ENCODE results near the gene MAPK8IP2.
"Not testable (repeated sequence)": the region's sequence is repeated elsewhere in the genome, so short reads cannot be mapped to it uniquely, and the experiment has no call there.

Gene MAPK8IP2

DNA sequence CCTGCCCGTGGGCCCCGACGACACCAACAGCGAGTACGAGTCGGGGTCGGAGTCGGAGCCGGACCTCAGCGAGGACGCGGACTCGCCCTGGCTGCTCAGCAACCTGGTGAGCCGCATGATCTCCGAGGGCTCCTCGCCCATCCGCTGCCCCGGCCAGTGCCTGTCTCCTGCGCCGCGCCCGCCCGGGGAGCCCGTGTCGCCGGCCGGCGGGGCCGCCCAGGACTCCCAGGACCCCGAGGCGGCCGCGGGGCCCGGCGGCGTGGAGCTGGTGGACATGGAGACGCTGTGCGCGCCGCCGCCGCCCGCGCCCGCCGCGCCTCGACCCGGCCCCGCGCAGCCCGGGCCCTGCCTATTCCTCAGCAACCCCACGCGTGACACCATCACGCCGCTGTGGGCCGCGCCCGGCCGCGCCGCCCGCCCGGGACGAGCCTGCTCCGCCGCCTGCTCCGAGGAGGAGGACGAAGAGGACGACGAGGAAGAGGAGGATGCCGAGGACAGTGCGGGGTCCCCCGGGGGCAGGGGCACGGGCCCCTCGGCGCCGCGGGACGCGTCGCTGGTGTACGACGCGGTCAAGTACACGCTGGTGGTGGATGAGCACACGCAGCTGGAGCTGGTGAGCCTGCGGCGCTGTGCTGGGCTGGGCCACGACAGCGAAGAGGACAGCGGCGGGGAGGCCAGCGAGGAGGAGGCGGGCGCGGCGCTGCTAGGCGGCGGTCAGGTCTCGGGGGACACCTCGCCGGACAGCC is 3.8 kb downstream of the MAPK8IP2 start:
- DNase-seq (ENCODE audit: low read depth) = no peak
- TF ChIP-seq, protein P1, sequence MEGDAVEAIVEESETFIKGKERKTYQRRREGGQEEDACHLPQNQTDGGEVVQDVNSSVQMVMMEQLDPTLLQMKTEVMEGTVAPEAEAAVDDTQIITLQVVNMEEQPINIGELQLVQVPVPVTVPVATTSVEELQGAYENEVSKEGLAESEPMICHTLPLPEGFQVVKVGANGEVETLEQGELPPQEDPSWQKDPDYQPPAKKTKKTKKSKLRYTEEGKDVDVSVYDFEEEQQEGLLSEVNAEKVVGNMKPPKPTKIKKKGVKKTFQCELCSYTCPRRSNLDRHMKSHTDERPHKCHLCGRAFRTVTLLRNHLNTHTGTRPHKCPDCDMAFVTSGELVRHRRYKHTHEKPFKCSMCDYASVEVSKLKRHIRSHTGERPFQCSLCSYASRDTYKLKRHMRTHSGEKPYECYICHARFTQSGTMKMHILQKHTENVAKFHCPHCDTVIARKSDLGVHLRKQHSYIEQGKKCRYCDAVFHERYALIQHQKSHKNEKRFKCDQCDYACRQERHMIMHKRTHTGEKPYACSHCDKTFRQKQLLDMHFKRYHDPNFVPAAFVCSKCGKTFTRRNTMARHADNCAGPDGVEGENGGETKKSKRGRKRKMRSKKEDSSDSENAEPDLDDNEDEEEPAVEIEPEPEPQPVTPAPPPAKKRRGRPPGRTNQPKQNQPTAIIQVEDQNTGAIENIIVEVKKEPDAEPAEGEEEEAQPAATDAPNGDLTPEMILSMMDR (IDR thresholded peaks at IDR 0.05; ENCODE audit: low read depth, low read length, missing control alignments) = no peak
- in situ Hi-C loops (cut with HindIII; ENCODE audit: low sequenced_read_pairs) = no loop called here
- no peak overlapping the region for H3K4me3 ChIP-seq (ENCODE audit: low read depth, low read length)

DNA sequence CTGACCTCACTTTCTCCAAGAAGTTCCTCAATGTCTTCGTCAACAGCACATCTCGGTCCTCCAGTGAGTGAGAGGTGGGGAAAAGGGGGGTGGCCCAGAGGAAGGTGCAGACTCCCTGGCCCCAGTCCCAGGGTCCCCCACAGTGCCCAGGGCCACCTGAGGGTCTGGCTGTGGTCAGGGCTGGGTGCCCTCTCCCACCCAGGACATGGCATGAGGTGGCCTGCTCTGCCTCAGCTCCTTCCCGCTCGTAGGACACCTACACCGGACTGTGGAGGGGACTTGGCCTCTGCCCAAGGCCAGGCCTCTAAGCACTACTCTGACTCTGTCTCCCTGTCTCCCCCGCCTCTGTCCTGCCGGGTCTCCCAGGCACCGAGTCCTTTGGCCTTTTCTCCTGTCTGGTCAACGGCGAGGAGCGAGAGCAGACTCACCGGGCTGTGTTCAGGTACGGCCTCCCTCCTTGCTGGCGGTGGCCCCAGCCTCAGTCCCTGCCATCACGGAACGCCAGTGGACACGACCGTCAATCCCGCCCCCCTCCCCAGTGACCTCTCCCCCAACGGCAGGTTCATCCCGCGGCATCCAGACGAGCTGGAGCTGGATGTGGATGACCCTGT is 4.5 kb downstream of the MAPK8IP2 start:
- DNase-seq (ENCODE audit: low read depth) = no peak
- H3K4me3 ChIP-seq (ENCODE audit: low read depth, low read length) = no peak overlapping the region
- in situ Hi-C loops (cut with HindIII; ENCODE audit: low sequenced_read_pairs) = no loop called here
- TF ChIP-seq, protein P1 (IDR thresholded peaks at IDR 0.05; ENCODE audit: low read depth, low read length, missing control alignments) = no peak

DNA sequence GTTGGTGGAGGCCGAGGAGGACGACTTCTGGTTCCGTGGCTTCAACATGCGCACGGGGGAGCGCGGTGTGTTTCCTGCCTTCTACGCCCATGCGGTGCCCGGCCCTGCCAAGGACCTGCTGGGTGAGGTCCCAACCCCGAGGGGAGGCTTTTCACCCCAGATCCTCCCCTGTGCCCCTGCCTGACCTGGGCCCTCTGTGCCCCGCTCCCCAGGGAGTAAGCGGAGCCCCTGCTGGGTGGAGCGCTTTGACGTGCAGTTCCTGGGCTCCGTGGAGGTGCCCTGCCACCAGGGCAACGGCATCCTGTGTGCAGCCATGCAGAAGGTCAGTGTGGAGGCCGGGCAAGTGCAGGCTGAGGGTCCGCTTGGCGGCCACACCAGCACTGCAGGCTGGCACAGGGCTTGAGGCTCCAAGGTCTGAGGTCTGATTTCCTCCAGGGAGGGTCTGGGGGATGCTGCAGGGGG is 5.1 kb downstream of the MAPK8IP2 start:
- no peak overlapping the region for H3K4me3 ChIP-seq (ENCODE audit: low read depth, low read length)
- DNase-seq (ENCODE audit: low read depth) = no peak
- TF ChIP-seq, protein P1 (IDR thresholded peaks at IDR 0.05; ENCODE audit: low read depth, low read length, missing control alignments) = no peak
- in situ Hi-C loops (cut with HindIII; ENCODE audit: low sequenced_read_pairs) = no loop called here

DNA sequence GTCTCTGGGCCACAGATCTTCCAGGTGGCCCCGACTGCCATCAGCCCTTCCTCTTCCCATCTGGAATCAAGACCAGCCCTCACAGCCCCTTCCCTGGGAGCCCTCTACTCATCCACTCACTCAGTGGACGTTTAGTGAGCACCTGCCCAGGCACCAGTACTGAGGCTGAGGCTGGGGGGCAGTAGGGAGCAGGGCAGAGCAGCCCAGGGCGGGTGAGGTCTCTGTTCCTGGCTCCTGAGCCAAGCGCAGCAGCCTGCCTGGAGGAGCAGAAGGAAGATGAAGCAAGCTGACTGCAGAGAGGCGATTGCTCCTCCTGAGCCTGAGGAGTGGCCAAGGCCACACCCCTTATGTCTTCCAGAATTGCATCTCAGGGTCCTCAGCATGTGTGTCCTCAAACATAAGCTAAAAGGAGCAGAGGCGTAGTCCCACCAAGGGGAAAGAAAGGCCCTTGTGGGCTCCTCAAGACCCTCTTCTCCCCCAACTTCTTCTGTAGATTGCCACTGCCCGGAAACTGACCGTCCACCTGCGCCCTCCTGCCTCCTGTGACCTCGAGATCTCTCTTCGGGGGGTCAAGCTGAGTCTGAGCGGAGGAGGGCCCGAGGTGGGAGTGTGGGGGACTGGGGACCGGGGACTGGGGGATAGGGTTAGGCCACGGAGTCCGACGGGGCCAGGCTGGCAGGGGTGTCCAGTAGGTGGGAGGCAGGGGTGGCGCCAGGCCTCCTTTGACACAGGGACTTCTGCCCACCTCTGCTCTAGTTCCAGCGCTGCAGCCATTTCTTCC is 5.8 kb downstream of the MAPK8IP2 start:
- DNase-seq (ENCODE audit: low read depth) = no peak
- in situ Hi-C loops (cut with HindIII; ENCODE audit: low sequenced_read_pairs) = no loop called here
- TF ChIP-seq, protein P1 (IDR thresholded peaks at IDR 0.05; ENCODE audit: low read depth, low read length, missing control alignments) = peak; percentile 18
- no peak overlapping the region for H3K4me3 ChIP-seq (ENCODE audit: low read depth, low read length)

DNA sequence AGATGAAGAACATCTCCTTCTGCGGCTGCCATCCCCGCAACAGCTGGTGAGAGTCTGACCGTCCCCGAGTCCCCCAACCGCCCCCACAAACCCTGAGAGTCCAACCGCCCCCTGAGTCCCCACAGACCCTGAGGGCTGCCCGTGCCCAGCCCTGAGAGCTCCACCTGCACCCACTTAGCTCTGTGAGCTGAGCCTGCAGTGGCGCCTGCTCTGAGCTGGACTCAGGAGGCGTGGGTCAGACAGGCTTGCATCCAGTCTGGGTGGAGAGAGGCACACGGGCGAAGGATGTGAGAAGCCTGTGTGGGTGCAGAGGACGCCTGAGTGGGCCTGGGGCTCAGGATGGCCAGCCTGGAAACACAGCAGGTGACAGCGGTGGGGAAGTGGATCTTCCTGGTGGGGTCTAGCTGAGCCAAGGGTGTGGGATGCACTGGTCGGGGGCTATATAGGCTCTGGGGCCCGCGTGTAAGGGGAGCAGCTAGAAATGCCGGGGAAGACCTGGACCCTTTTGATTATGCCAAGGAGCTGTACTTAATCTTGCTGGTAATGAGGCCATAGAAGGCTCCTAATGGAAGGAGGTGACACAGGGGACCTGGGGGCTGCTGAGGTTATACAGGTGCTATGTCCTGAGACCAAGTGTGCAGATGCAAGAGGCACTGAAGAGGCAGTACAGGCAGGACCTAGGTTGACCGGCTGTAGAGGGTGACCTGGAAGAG is 6.5 kb downstream of the MAPK8IP2 start:
- in situ Hi-C loops (cut with HindIII; ENCODE audit: low sequenced_read_pairs) = no loop called here
- no peak for DNase-seq (ENCODE audit: low read depth)
- TF ChIP-seq, protein P1 (IDR thresholded peaks at IDR 0.05; ENCODE audit: low read depth, low read length, missing control alignments) = no peak
- H3K4me3 ChIP-seq (ENCODE audit: low read depth, low read length) = no peak overlapping the region

DNA sequence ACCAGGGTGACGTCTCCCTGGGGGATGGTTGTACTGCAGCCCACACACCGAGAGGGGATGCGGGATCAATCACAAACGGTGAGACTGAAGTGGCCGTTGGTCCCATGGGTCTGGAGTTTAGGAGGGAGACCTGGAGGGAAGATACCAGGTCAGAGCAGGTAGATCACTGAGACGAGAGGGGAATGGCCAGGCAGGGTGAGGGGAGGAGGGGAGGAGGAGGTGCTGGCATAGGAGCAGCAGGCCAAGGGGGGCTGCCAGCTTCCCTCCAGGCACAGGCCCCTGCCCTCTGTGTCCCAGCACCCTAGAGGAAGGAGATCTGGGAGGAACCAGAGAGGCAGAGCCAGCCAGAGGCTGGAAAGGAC is 7.0 kb downstream of the MAPK8IP2 start:
- DNase-seq (ENCODE audit: low read depth) = no peak
- in situ Hi-C loops (cut with HindIII; ENCODE audit: low sequenced_read_pairs) = no loop called here

DNA sequence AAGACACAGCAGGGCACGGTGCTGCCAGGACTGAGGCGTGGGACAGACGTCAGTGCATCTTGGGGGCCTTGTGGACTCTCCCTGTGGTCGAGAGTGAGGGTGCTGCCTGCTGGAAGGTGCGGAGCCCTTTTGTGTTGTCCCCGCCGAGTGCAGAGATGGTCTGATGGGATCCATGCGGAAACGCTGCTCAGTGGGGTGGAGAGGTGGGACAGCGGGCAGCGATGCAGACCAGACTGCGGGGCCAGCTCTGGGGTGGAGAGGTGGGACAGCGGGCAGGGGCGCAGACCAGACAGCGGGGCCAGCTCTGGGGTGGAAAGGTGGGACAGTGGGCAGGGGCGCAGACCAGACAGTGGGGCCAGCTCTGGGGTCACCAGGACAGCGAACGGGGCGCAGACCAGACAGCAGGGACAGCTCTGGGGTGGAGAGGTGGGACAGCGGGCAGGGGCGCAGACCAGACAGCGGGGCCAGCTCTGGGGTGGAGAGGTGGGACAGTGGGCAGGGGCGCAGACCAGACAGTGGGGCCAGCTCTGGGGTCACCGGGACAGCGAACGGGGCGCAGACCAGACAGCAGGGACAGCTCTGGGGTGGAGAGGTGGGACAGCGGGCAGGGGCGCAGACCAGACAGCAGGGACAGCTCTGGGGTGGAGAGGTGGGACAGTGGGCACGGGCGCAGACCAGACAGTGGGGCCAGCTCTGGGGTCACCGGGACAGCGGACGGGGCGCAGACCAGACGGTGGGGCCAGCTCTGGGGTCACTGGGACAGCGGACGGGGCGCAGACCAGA is 7.7 kb downstream of the MAPK8IP2 start:
- DNase-seq (ENCODE audit: low read depth); H3K4me3 ChIP-seq (ENCODE audit: low read depth, low read length); in situ Hi-C loops (cut with HindIII; ENCODE audit: low sequenced_read_pairs): not testable (repeated sequence)

More for the DNA sequence above, 7.0 kb downstream of the MAPK8IP2 start:
- TF ChIP-seq, protein P1 (IDR thresholded peaks at IDR 0.05; ENCODE audit: low read depth, low read length, missing control alignments) = no peak
- H3K4me3 ChIP-seq (ENCODE audit: low read depth, low read length) = no peak overlapping the region
